Fibroblast of skin of scalp (primary cell): Measurements from ENCODE around the gene IGFL3.
"Not testable (repeated sequence)": the region's sequence is repeated elsewhere in the genome, so short reads cannot be mapped to it uniquely, and the experiment has no call there.

ENCODE experiments used
- DNase-seq: peaks from one replicate; pipeline ENCODE4 v3.0.0-alpha.2; 2013

Gene IGFL3

GRCh38 chr19:46118136-46118535 is 6.4 kb downstream of the IGFL3 start:
- DNase-seq = no peak

DNA sequence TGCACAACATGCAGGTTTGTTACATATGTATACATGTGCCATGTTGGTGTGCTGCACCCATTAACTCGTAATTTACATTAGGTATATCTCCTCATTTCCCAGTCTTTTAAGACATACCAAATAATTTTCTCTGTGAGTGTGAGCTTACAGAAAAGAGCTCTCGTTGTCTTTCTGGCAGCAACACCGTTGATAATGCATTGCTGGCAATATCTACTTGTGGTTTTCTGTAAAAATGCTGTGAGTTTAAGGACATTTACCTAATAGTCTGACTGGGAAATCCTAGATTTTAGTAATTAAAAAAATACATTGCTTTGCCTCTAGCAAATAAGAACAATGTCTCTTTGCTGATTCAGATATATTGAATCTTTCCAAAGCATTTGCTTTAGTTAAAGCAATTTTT is 8.4 kb downstream of the IGFL3 start:
- DNase-seq = no peak

DNA sequence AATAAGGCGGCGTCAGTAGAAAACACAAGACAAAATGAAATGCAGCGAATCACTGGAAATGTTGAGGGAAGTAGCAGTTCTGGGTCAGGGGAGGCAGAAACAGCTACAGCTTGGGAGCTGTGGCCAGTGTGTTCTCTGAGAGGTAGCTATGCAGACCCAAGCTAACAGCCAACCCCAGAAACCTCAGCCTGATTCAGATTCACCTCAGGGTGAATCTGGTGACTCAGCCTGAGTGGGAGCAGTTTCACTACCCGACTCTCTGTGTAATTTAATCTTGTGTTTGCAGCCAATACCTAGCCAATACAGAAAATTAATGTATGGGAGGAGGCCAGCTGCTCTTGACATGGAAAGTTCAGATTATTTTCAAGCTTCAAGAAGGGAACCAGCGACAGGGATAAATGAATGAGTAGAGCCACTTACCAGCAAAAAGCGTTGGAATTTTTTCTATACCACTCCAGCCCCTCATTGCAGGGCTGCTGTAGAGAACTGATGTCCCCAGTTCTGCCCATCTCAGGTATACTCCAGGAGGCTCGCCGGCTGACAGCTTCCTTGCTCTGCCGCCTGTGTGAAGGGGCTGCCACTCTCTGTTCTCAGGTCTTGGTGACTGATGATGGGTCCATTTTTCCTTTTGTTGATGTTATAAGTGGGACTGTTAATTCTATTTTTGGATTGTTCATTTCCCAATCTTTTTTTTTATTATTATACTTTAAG is 8.9 kb downstream of the IGFL3 start:
- peak; percentile 54 for DNase-seq

- no peak for DNase-seq
These were observed 10.8 kb downstream of the IGFL3 start for GRCh38 chr19:46113726-46114125.

GRCh38 chr19:46112527-46112926 is 12.0 kb downstream of the IGFL3 start:
- DNase-seq = no peak

GRCh38 chr19:46111376-46111775 is 13.1 kb downstream of the IGFL3 start:
- no peak for DNase-seq

DNA sequence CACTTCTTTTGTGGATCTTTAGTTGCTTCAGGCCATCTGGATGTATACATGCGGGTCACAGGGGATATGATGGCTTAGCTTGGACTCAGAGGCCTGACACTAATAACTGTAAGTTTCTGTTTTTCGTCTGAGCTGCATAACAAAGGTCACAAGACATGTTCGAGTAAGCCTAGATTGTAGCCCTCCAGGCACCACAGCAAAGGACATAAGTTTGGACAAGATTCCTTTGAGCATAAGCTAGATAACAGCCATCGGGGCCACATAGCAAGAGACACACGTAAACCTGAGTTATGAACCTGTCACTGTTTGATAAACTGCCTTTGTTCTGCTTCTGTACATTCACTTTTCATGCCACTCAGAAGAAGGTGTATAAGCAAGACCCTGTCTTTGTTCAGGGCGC is 14.6 kb downstream of the IGFL3 start:
- DNase-seq = no peak

GRCh38 chr19:46107371-46107770 is 17.1 kb downstream of the IGFL3 start:
- DNase-seq = peak; percentile 52

DNA sequence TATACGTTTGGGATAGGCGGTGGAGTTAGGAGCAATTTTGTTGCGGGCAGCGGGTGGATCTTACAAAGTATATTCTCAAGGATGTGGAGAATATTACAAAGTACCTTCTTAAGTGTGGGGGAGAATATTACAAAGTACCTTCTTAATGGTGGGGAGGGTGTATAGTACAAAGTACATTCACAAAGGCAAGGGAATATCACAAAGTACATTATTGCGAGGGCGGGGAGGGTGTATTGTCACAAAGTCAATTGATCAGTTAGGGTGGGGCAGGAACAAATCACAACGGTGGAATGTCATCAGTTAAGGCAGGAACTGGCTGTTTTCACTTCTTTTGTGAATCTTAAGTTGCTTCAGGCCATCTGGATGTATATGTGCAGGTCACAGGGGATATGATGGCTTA is 22.2 kb downstream of the IGFL3 start:
- DNase-seq = not testable (repeated sequence)

GRCh38 chr19:46101293-46101692 is 23.2 kb downstream of the IGFL3 start:
- DNase-seq = no peak

DNA sequence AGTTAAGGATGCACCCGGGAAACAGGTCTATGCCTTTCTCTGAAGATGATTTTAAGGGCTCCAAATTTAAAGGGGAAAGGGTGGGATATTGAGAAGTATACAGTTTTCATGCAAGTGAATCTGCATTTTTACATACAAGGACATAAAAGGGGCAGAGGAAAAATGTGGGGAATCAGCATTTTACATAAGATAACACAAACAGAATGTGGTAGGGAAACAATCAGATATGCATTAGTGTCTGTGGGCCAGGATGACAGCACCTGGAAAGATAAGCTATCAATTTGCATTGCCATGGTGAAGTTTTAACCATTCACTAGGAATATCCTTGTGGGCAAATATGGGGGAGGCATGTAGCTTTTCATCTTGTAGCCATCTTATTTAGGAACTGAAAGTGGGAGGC is 24.1 kb downstream of the IGFL3 start:
- no peak for DNase-seq

DNA sequence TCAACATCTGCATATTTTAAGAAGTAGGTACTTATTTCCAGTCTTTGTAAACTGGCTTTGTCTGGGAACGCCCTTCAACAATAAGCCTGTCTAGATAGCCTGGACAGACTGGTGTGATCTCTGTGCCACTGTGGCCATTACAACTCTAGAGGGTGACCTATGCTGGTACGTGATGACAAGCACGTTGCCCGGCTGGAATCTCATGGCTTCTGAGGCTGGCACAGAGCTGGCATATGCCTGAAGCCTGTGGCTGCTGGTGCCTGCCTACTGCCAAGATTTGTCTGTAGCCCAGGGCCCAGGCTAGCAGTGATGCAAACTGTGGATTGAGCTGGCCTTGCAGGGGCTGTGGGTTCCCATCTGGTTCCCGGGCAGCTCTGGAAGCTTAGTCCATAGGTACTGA is 34.0 kb downstream of the IGFL3 start:
- DNase-seq = no peak

DNA sequence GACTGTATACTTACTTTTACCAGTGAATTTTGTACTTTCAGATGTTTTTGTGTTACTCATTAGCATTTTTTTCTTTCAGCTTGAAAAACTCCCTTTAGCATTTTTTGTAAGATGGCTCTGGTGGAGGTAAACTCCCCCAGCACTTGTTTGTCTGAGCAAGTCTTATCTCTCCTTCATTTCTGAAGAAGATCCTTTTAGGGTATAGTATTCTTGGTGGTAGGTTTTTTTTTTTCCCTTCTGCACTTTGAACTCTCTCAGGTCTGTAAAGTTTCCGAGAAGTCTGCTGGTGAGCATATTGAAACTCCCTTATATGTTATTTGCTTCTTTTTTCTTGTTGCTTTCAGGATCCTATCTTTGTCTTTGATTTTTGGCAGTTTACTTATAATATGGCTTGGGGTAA is 35.1 kb downstream of the IGFL3 start:
- no peak for DNase-seq

DNA sequence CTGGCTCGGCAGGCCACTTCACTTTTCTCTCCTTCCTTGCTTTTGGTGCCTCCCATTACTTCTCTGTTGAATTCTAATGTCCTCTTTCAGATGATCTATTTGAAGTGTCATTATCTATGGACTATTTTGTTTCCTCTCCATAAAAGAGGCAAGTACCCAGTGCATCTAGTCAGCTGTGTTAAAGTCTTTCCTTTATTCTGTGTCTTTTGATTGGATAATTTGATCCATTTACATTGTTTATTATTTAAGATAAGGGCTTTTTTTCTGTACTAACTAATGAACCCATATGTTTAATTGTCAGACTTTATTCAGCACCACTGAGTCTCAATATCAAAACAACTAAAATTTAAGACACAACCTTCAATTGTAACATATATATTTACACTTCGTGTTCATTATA is 36.4 kb downstream of the IGFL3 start:
- no peak for DNase-seq

GRCh38 chr19:46085888-46086287 is 38.6 kb downstream of the IGFL3 start:
- DNase-seq = no peak

DNA sequence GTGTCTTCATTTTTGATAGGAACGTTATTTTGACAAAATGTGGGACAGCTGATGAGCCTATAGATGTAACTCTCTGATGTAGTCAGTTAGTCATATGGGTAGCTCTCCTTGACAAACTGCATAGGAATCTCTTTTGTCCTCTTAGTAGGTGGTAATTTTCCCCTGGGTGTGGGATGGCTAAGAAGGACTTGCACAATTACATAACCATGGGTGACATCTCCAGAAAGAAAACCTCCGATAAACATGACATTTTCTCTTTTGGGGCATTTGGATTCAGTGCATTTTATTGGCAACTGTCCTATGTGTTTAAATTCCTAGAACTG is 41.8 kb downstream of the IGFL3 start:
- DNase-seq = peak; percentile 56

DNA sequence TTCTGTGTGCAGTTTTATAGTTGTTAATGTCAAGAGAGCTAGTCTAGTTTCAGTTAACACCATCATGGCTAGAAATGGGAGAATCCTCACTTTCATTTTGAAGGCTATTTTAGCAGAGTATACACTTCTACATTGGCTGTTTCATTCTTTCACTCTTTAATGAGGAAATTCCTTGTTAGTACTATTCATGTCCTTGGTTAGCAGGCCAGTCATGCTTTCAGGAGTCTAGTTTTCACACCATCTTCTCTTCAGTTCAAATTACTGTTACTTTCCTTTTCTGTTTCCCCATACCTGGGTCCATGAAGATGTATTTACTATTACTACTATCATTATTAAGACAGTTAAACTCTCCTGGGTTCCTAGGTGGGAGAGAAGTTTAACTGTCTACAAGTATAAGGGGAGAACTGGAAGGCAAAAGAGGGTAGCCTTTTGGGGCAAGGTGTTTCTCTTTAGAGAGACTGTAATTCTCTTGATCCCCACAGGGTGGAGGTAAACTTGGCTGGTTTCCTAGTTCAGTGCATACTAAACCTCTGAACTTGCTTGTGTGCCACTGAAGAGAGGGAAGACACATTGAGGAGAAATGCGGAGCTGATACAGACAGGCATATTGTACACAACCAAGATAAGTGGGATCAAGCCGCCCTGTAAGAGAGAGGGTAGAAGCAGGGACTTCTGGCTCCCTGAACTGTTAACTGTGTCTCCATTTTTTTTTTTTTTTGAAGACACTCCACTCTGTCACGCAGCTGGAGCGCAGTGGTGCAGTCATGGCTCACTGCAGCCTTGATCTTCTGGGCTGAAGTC is 42.4 kb downstream of the IGFL3 start:
- DNase-seq = peak; percentile 67

- peak; percentile 98 for DNase-seq
These were observed 43.9 kb downstream of the IGFL3 start for GRCh38 chr19:46080561-46080960.

- DNase-seq = no peak
These were observed 44.9 kb downstream of the IGFL3 start for GRCh38 chr19:46079576-46079975.

DNA sequence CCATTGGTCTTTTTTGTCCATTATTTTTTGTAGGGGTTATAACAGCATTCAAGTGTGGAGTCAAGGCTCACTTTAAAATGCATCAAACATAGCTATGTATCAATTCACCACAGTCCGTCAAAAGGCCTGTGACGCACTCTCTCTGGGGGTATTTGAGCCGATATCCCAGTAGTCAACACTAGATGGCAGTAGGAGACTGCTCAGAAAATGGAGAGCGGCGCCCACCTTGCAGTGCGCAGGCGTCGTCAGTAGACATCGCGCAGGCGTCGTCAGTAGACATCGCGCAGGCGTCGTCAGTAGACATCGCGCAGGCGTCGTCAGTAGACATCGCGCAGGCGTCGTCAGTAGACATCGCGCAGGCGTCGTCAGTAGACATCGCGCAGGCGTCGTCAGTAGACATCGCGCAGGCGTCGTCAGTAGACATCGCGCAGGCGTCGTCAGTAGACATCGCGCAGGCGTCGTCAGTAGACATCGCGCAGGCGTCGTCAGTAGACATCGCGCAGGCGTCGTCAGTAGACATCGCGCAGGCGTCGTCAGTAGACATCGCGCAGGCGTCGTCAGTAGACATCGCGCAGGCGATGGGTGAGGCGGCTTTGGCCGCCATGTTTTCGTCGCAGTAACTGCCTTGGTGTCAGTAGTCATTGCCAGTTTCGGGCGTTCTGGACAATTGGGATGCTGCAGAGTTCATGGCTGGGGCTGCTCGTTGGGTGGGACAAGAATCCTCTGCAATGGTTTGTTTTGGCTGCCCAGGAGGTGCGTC is 45.7 kb downstream of the IGFL3 start:
- peak; percentile 74 for DNase-seq

DNA sequence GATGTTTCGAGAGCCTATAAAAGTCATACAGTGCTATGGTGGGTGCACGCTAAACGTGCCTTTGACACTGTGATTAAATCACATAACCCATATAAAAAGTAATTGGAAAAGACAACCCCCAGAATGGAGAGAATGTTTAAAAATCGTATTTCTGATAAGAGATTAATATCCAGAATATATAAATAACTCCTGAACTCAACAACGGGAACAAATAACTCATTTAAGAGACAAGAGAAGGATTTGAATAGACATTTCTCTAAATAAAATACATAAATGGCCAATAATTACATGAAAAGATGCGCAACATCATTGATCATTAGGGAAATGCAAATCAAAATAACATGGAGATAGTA is 46.7 kb downstream of the IGFL3 start:
- DNase-seq = no peak

DNA sequence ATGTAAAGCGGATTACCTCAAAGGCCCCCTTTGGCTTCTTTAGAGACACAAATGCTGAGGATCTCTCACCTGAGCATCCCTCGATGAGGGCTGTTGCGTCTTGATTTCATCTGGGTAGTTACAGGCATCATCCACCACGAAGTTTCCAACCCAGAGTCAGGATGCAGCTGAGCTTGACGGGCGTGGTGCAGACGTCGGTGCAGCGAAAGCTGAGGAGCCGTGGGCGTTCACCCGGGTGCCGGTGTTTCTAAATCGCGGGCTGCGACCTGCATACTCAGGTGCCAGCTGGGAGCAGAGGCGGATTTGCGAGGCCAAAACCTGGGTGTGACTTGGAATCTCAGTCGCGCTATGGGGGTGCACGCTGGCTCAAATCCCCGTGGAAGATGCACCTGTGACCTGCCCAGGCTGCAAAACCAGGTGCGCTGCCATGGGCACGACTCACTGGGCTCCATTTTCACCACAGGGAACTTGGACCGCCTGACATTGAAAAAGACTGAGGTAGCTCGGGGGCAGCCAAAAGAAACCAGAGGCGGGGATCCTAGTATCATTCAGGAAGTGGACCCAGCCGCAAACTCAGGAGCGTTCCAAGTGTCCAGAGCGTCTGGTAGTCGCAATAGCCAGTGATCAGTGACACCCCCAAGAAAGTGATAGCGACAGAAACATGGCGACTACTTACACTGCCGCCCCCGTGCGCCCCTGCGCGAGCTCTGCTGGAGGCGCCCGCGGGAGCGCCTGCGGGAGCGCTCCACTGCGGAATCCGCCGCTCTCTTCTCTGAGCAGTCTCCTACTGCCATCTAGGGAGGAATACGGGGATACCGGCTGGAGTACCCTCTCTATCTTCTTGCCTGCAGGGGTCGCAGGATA is 47.3 kb downstream of the IGFL3 start:
- DNase-seq = peak; percentile 84
